Non-pigmented ciliary epithelial cell (primary cell): Measurements from ENCODE around the gene C1QTNF4.
"Not testable (repeated sequence)": the region's sequence is repeated elsewhere in the genome, so short reads cannot be mapped to it uniquely, and the experiment has no call there.

Source experiments
- DNase-seq: peaks from one replicate; pipeline ENCODE4 v3.0.0-alpha.2; 2010; ENCODE audit warnings: low read depth

The C1QTNF4 gene

GRCh38 chr11:47593934-47594855 lies at the start of gene C1QTNF4:
Gene C1QTNF4 (minus strand): TSS chr11:47594411. CDS start chr11:47590810, 3,601 bp downstream.
- no peak for DNase-seq

DNA sequence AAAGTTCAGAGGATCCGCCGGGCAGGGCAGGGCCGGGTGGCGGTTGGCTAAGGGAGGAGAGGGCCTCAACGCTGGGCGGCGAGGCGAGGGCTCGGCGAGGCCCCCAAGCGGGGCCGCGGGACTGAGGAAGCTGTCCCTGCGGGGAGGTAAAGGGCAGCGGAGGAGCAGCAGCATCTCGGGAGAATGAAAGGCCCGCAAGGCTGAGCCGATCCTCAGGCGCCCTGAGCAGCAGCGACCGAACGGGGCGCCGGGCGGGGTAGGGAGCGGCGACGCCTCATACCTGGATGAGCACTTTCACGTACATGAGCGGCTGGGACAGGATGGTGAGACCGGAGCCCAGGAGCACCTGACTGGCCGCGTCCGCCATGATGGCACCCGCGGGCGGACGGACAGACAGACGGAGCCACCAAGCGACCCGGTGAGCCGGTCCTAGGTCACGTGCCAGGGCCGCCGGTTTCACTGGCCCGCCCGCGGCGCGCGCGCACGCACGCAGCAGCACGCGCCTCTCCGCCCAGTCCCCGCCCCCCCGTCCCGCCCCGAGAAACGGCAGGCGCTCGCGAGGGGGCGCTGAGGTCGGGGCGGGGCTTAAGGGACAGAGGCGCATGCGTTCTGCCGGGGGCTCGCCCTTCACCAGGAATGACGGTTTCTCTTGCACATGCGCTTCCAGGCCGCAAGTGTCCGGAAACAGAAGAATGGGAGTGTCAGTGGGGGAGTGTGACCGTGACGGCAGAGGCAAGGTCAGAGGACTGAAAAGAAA lies 48.1 kb upstream of the C1QTNF4 start, which contains the start of gene MTCH2:
Gene MTCH2 (minus strand): TSS at position 461 of the 757 bp plus-strand sequence. CDS start 94 bp downstream, at position 367.
- peak; percentile 87 for DNase-seq

- no peak for DNase-seq
Observed at GRCh38 chr11:47641600-47642098, 47.4 kb upstream of the C1QTNF4 start.

DNA sequence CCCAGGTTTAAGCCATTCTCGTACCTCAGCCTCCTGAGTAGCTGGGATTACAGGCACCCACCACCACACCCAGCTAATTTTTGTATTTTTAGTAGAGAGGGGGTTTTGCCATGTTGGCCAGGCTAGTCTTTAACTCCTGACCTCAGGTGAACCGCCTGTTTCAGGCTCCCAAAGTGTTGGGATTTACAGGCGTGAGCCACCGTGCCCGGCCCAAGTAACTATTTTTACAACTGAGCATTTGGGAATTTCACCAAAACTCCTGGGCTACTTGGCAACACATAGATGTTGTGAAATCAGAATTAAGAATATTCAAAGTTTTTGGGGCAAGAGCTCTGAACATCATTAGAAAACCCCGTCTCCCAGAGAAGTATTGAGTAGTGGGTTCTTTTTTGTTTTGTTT lies 46.3 kb upstream of the C1QTNF4 start:
- not testable (repeated sequence) for DNase-seq

GRCh38 chr11:47636331-47636730 lies 42.1 kb upstream of the C1QTNF4 start:
- DNase-seq: not testable (repeated sequence)

- no peak for DNase-seq
Observed at GRCh38 chr11:47631473-47631872, 37.3 kb upstream of the C1QTNF4 start.

DNA sequence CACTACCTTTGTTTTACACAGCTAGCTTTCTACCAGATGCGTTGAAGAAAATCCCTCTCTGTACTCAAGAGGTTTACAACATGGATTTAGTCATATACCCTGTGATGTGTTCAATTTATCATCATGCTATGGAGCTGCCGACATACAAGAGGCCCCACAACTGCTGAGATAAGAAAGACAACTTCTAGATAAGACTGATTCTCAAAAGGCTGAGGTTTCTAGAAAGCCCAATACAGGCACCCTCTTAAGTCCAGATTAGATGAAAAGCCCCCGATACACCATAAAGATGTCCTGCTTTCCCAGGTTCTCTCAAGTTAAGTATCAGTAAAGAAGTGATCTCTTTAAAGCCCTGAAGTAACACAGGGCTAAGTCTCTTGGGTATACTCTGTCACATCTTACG lies 33.8 kb upstream of the C1QTNF4 start:
- no peak for DNase-seq

GRCh38 chr11:47626234-47626633 lies 32.0 kb upstream of the C1QTNF4 start:
- no peak for DNase-seq

DNA sequence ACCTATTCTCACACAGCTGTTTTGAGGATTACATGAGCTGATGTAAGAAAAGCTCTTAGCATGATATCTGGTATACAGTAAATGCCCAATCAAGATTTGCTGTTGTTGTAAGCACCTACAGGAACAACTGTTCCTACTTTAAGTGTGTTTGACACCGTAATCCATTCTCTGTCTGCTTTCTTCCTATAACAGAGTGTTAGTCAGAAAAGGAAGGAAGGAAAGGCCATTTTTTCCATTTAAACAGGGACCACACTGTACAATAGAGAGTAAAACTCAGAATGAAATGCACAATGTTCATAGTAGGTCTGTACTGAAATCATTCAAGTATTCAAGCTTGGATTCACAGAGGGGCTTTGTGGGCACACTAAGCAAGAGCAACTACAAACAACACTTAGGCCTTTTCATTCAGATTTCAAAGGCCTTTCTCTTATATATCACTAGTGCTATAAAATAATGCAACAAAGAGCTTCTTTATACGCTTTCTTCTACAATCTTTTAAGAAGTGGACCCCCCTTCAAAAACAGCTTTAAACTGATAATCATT lies 26.7 kb upstream of the C1QTNF4 start:
- DNase-seq: no peak

DNA sequence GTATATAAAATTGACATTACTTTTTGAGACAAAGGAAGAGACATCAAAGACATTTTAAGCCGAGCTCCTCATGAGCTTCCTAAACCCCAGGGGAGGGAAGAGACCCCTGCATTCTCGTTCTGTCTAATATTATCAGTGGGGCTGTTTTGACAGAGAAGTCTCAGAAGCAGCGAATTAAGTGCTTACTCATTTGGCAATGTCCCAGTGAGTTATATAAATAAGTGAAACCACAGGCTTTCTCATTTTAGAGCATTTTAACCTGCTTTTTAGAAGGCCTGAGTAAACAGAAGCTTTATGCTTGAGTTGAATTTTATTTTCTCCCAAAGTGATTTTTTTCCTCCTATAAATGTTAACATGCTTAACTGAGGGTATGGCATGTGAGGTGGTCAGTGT lies 23.2 kb upstream of the C1QTNF4 start:
- DNase-seq: no peak

- no peak for DNase-seq
Observed at GRCh38 chr11:47616726-47617416, 22.7 kb upstream of the C1QTNF4 start.

GRCh38 chr11:47615249-47615648 lies 21.0 kb upstream of the C1QTNF4 start:
- DNase-seq: no peak

DNA sequence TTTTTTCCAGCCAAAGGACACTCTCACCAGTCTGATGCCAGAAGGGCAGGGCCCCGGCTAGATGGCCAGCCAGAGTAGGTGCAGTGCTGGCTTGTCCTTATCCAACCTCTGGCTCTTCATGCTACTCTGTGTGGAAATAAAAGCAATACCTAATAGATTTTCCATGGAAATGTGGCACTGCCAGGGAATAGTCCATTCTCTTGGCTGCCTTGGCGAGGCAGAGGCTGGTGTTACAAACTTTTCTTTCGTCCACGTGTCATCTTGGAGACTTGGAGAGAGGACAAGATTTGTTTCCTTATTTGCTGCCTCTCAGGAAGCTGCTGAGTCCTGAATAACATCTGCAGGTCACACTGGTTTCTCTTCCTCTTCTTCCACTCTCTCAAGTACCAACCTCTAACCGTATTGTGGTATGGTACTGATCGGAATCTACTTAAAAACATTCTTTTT lies 17.2 kb upstream of the C1QTNF4 start:
- no peak for DNase-seq

DNA sequence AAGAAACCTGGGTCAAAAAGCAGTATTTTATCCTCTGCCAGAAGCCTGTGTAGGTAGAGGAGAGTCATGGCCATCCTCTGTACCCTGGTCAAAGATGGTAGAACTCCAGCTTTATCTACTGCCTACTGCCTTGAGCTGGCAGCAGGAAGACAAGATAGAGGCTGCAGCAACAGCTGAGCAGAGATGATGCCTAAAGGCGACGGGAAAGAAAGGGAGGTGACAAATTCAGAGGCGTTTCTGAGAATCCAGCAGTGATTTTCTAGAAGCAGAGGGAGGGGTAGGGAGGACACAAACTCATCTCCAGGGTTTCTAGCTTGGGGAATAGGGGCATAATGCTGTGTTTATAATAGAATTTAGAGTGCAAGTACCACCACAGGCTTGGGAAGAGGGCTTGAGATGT lies 15.5 kb upstream of the C1QTNF4 start:
- DNase-seq: no peak

- DNase-seq: peak; percentile 82
Observed at GRCh38 chr11:47607380-47607779, 13.2 kb upstream of the C1QTNF4 start.

DNA sequence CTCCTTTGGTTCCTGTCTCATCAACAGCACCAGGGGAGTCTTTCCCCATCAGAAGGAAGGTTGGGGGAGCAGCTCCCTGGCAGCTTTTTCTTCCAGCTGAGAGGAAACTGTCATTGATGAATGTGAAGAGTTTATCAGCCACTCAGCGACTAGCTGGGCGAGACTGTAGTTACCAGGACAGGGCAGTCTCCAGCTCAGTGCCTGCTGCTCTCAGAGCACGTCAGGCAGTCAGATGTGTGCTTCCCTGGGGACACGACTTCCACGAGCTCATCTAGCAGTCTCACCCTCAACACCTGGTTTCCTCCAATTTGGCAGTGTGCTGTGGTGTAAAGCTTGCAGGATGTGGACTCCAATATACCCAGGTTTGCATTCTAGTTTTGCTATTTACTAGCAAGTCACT lies 12.5 kb upstream of the C1QTNF4 start:
- DNase-seq: no peak

GRCh38 chr11:47605921-47606320 lies 11.7 kb upstream of the C1QTNF4 start:
- no peak for DNase-seq

DNA sequence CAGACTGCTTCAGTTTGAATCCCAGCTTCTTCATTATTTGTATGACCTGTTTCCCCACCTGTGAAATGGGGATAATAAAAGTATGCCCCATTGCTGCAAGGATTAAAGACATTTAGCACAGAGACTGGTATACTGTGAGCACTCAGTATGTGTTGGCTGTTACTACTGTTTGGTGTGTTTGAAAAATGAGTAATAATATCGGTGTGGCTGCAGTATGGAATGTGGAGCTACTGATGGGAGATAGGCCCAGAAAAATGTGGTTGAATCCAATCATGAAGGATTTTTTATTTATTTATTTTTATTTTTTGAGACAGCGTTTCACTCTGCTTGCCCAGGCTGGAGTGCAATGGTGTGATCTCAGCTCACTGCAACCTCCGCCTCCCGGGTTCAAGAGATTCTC lies 9.1 kb upstream of the C1QTNF4 start:
- DNase-seq: no peak

GRCh38 chr11:47599902-47600301 lies 5.7 kb upstream of the C1QTNF4 start:
- no peak for DNase-seq

DNA sequence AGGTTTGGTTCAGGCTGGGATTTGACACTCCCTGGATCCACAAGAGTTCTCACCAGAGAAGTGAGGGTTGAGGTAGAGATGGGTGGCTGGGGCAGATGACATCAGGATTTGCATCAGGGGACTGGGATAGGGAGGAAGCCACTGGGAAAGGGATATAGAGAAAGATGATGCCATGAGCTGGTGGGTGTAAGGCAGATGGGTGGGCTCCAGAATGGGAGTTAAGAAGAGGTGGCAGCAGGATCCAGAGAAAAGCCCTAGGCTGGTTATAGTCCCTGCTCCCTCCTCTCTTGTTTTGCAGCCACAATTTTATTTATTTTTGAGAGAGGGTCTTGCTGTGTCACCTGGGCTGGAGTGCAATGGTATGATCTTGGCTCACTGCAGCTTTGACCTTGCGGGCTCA lies 1.8 kb upstream of the C1QTNF4 start:
- no peak for DNase-seq

- DNase-seq: no peak
Observed at GRCh38 chr11:47595029-47595428, 818 bp upstream of the C1QTNF4 start.

DNA sequence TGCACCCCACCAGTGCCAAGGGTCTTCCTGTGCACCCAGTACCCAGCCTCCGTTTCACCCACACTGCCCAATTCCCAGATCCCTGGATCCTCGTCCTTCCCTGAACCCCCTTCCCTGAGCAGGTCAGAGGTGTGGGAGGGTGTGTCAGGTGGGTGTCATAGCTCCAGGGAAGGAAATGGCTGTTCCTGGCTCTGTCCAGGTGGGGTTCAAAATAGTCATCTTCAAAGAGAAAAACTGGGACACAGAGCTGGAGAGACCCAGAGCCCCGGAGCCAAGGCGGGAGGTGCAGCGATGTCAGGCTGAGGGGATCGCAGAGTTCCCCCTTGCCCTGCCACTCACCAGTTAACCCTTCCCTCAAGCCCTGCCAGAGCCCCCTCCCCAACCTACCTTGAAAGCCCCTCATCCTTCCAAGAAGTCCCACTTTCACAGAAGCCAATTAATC lies 698 bp downstream of the C1QTNF4 start:
- DNase-seq: no peak
